ENCODE results near the gene MUC6.

Gene MUC6

GRCh38 chr11:1073261-1073724 is 36.8 kb upstream of the MUC6 start:
- DNase-seq (ENCODE audit: low read depth in 3 of 3) = no peak

GRCh38 chr11:1072821-1073231 is 36.3 kb upstream of the MUC6 start:
- DNase-seq (ENCODE audit: low read depth in 3 of 3) = no peak

- no peak for DNase-seq (ENCODE audit: low read depth in 3 of 3)
These were observed 35.8 kb upstream of the MUC6 start for GRCh38 chr11:1072116-1072820.

- no peak for DNase-seq (ENCODE audit: low read depth in 3 of 3)
These were observed 35.1 kb upstream of the MUC6 start for GRCh38 chr11:1071571-1072115.

- DNase-seq (ENCODE audit: low read depth in 3 of 3) = no peak
These were observed 34.3 kb upstream of the MUC6 start for GRCh38 chr11:1070594-1071462.

- no peak for DNase-seq (ENCODE audit: low read depth in 3 of 3)
These were observed 33.2 kb upstream of the MUC6 start for GRCh38 chr11:1069740-1070139.

GRCh38 chr11:1067812-1068496 is 31.4 kb upstream of the MUC6 start:
- no peak for DNase-seq (ENCODE audit: low read depth in 3 of 3)

GRCh38 chr11:1064167-1064566 is 27.6 kb upstream of the MUC6 start:
- DNase-seq (ENCODE audit: low read depth in 3 of 3) = no peak

GRCh38 chr11:1062075-1062820 is 25.7 kb upstream of the MUC6 start:
- no peak for DNase-seq (ENCODE audit: low read depth in 3 of 3)

- no peak for DNase-seq (ENCODE audit: low read depth in 3 of 3)
These were observed 24.5 kb upstream of the MUC6 start for GRCh38 chr11:1060852-1061616.

GRCh38 chr11:1060410-1060809 is 23.9 kb upstream of the MUC6 start:
- no peak for DNase-seq (ENCODE audit: low read depth in 3 of 3)

- DNase-seq (ENCODE audit: low read depth in 3 of 3) = no peak
These were observed 23.2 kb upstream of the MUC6 start for GRCh38 chr11:1059759-1060158.

- no peak for DNase-seq (ENCODE audit: low read depth in 3 of 3)
These were observed 21.3 kb upstream of the MUC6 start for GRCh38 chr11:1057806-1058205.

GRCh38 chr11:1055990-1056771 is 19.7 kb upstream of the MUC6 start:
- no peak for DNase-seq (ENCODE audit: low read depth in 3 of 3)

GRCh38 chr11:1055109-1055703 is 18.7 kb upstream of the MUC6 start:
- no peak for DNase-seq (ENCODE audit: low read depth in 3 of 3)

GRCh38 chr11:1054143-1055108 is 17.9 kb upstream of the MUC6 start:
- DNase-seq (ENCODE audit: low read depth in 3 of 3) = no peak

- no peak for DNase-seq (ENCODE audit: low read depth in 3 of 3)
These were observed 16.8 kb upstream of the MUC6 start for GRCh38 chr11:1053121-1053901.
